Skeletal muscle satellite cell (primary cell): ENCODE measurements around the gene SLC6A11. TPM values are rescaled to one million over a fixed set of nuclear protein-coding genes. Genes with fewer than 3 reads are reported as not detected.

Source experiments
- H3K27me3 ChIP-seq: 2 replicates; pipeline ENCODE4 v1.7.0; 2013; ENCODE audit warnings: low read length; ENCODE audit not compliant: control insufficient read depth, insufficient read depth
- H3K36me3 ChIP-seq: 2 replicates; pipeline ENCODE4 v1.7.0; 2013; ENCODE audit warnings: mild to moderate bottlenecking, control low read depth, low read length; ENCODE audit not compliant: insufficient read depth
- H3K4me1 ChIP-seq: 2 replicates; pipeline ENCODE4 v1.7.0; 2013; ENCODE audit warnings: low read length; ENCODE audit not compliant: control insufficient read depth, insufficient read depth
- H3K4me2 ChIP-seq: 2 replicates; pipeline ENCODE4 v1.7.0; 2013; ENCODE audit warnings: mild to moderate bottlenecking, low read length
- H3K4me3 ChIP-seq: 2 replicates; pipeline ENCODE4 v1.7.0; 2013; ENCODE audit warnings: low read length
- H3K9ac ChIP-seq: 2 replicates; pipeline ENCODE4 v1.7.0; 2013; ENCODE audit warnings: mild to moderate bottlenecking, low read depth, low read length, moderate library complexity
- H3K9me3 ChIP-seq: replicated peaks from 2 replicates; pipeline ENCODE4 v1.7.0; 2013; ENCODE audit warnings: mild to moderate bottlenecking, control low read depth, low read length
- total RNA-seq: library from RNA; depleted of rRNA; stranded (reverse); fragments of >200 nt; gene quantifications from 2 replicates; pipeline ENCODE4 v1.2.3, GENCODE V29; 2012; rRNA removed

Gene SLC6A11
- not detected in 2 replicates for total RNA-seq

GRCh38 chr3:10816019-10816862 lies at the start of gene SLC6A11:
TSS of gene SLC6A11 (plus strand) at chr3:10816228. CDS start at chr3:10816266, 38 bp downstream.
- Histone ChIP-seq H3K4me2 (no peak within 1 kb of the TSS), H3K4me3 (no peak within 1 kb of the TSS), H3K36me3 (no peaks in the 10 kb centered on the region), H3K9me3 (no peaks in the 10 kb centered on the region), H3K9ac (no peak within 1 kb of the TSS), H3K4me1 (no peaks in the 10 kb centered on the region), H3K27me3 (peaks cover 43% of the 10 kb centered on the region)

- no peaks in the 10 kb centered on the region for H3K36me3 ChIP-seq
- H3K27me3 ChIP-seq = peaks cover 10% of the 10 kb centered on the region
- no peaks in the 10 kb centered on the region for H3K9me3 ChIP-seq
- H3K4me3 ChIP-seq = no peak overlapping the region
- no peak overlapping the region for H3K4me2 ChIP-seq
- no peak overlapping the region for H3K9ac ChIP-seq
- no peaks in the 10 kb centered on the region for H3K4me1 ChIP-seq
Observed at GRCh38 chr3:10768708-10769394, 47.2 kb upstream of the SLC6A11 start.

GRCh38 chr3:10770547-10770946 lies 45.5 kb upstream of the SLC6A11 start:
- Histone ChIP-seq H3K9me3 (no peaks in the 10 kb centered on the region), H3K27me3 (peaks cover 6% of the 10 kb centered on the region), H3K9ac (no peak overlapping the region), H3K36me3 (no peaks in the 10 kb centered on the region), H3K4me3 (no peak overlapping the region), H3K4me2 (no peak overlapping the region), H3K4me1 (no peaks in the 10 kb centered on the region)

- Histone ChIP-seq H3K9ac (no peak overlapping the region), H3K4me2 (no peak overlapping the region), H3K9me3 (no peaks in the 10 kb centered on the region), H3K27me3 (peaks cover 6% of the 10 kb centered on the region), H3K4me1 (no peaks in the 10 kb centered on the region), H3K4me3 (no peak overlapping the region), H3K36me3 (no peaks in the 10 kb centered on the region)
Observed at GRCh38 chr3:10770981-10771380, 45.0 kb upstream of the SLC6A11 start.

- Histone ChIP-seq H3K9me3 (no peaks in the 10 kb centered on the region), H3K4me2 (no peak overlapping the region), H3K4me1 (no peaks in the 10 kb centered on the region), H3K4me3 (no peak overlapping the region), H3K27me3 (peaks cover 6% of the 10 kb centered on the region), H3K9ac (no peak overlapping the region), H3K36me3 (no peaks in the 10 kb centered on the region)
Observed at GRCh38 chr3:10771486-10772270, 44.4 kb upstream of the SLC6A11 start.

GRCh38 chr3:10772271-10773161 lies 43.5 kb upstream of the SLC6A11 start:
- no peak overlapping the region for H3K4me3 ChIP-seq
- no peaks in the 10 kb centered on the region for H3K36me3 ChIP-seq
- H3K27me3 ChIP-seq = peaks cover 6% of the 10 kb centered on the region
- H3K4me2 ChIP-seq = no peak overlapping the region
- no peak overlapping the region for H3K9ac ChIP-seq
- H3K4me1 ChIP-seq = no peaks in the 10 kb centered on the region
- no peaks in the 10 kb centered on the region for H3K9me3 ChIP-seq

- Histone ChIP-seq H3K36me3 (no peaks in the 10 kb centered on the region), H3K9me3 (no peaks in the 10 kb centered on the region), H3K9ac (no peak overlapping the region), H3K4me2 (no peak overlapping the region), H3K4me1 (no peaks in the 10 kb centered on the region), H3K27me3 (peaks cover 6% of the 10 kb centered on the region), H3K4me3 (no peak overlapping the region)
Observed at GRCh38 chr3:10774129-10774670, 41.8 kb upstream of the SLC6A11 start.

GRCh38 chr3:10774825-10775224 lies 41.2 kb upstream of the SLC6A11 start:
- no peak overlapping the region for H3K4me2 ChIP-seq
- H3K4me3 ChIP-seq = no peak overlapping the region
- no peaks in the 10 kb centered on the region for H3K36me3 ChIP-seq
- no peak overlapping the region for H3K9ac ChIP-seq
- peaks cover 6% of the 10 kb centered on the region for H3K27me3 ChIP-seq
- H3K4me1 ChIP-seq = no peaks in the 10 kb centered on the region
- no peaks in the 10 kb centered on the region for H3K9me3 ChIP-seq

- Histone ChIP-seq H3K9me3 (no peaks in the 10 kb centered on the region), H3K36me3 (no peaks in the 10 kb centered on the region), H3K4me1 (no peaks in the 10 kb centered on the region), H3K9ac (no peak overlapping the region), H3K4me2 (no peak overlapping the region), H3K27me3 (peaks cover 6% of the 10 kb centered on the region), H3K4me3 (no peak overlapping the region)
Observed at GRCh38 chr3:10775259-10775658, 40.8 kb upstream of the SLC6A11 start.

- Histone ChIP-seq H3K27me3 (peaks cover 6% of the 10 kb centered on the region), H3K36me3 (no peaks in the 10 kb centered on the region), H3K4me1 (no peaks in the 10 kb centered on the region), H3K4me2 (no peak overlapping the region), H3K9ac (no peak overlapping the region), H3K9me3 (no peaks in the 10 kb centered on the region), H3K4me3 (no peak overlapping the region)
Observed at GRCh38 chr3:10775828-10776227, 40.2 kb upstream of the SLC6A11 start.
